Posterior vena cava (tissue), 2 donors: ENCODE data around the gene ISY1. TPM values are rescaled to one million over a fixed set of nuclear protein-coding genes. Genes with fewer than 3 reads are reported as not detected.
"Not testable (repeated sequence)": the region's sequence is repeated elsewhere in the genome, so short reads cannot be mapped to it uniquely, and the experiment has no call there.

ENCODE experiments used
- DNase-seq: peaks from one replicate; pipeline ENCODE4 v3.0.0-alpha.2; 2020; ENCODE audit warnings: low spot score
- intact Hi-C, 2 donors: fragments of 100-400 bp; cut with DNase I; formaldehyde crosslinking; loops; one replicate each; pipeline versions ENCODE4 v1.14.1 to v1.14.2; 2022 to 2023
- total RNA-seq, 2 donors: library from RNA; stranded (reverse); fragmentation: NEBNext Ultra II Directional; extraction: Animal tissue kit (Norgen Biotek cat#: 25700); gene quantifications; one replicate each; pipeline ENCODE4 v1.2.1, GENCODE V29; 2021
- donor health status: DM: yes; HTN: yes; CAD: no.
- donor health status: DM: yes; HTN: yes; CAD: no.

Gene ISY1
- total RNA-seq, 2 donors from 2014 or later, result 21.1 to 23.7 TPM

DNA sequence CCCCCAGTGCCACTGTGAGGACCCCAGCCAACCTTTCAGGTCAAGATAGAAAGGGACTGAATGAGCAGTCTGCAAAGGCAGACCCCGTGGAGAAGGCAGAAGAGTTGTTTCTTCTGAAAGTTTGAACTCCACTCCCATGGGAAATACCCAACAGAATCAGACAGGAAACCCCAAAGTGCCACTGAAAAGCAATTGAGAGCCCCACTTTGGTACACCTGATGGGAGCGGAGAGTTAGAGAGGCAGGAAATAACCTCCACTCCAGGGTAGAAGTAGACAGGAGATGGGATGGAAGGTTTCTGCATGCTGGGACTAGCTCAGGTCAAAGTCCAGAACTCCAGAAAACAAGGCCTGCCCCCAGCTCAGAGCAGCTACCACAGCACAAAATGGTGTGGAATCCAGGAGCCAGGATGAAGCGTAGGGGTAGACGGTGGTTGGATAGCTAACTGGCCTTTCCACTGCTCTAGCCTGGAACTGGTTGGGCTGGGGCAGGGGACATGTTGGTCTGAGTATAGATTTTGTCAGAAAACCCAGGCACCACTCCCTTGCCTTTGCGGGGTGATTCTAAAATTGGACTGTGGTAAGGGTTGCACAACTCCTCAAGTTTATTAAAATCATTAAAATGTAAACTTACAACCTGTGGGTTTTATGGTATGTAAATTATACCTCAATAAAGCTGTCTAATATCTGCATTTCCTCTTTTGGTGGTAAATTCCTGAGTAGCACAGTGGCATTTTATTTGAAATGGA is 37.4 kb downstream of the ISY1 start:
- no peak for DNase-seq
- intact Hi-C loops, result no loop called here

DNA sequence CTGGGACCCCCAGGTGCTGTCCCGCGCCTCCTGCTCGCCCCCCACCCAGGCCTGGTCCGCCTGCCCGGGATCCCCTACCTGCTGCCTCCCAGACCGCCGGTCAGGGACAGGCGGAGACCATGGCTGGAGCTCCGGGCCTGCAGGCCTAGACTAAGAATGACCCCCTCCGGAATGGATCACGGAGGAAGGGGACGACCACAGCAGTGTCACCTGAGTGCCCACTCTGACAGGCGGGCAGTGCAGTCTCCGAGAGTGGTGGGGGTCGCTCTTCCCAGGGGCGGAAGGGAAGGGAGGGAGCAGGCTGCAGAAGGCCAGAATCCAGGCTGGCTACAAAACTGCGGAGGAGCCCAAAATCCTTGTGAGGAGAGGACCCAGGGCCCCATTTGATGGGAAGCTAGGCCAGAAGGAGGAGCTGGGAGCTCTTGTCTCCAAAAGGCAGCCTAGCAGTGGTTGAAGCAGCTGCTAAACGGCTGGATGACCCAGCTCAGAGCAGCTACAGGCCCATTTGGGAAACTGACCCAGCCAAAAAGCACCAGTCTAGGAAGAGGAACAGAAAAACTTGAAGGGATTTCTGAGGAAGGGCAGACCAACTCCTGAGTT is 38.4 kb downstream of the ISY1 start:
- no peak for DNase-seq
- intact Hi-C loops, result no loop called here

DNA sequence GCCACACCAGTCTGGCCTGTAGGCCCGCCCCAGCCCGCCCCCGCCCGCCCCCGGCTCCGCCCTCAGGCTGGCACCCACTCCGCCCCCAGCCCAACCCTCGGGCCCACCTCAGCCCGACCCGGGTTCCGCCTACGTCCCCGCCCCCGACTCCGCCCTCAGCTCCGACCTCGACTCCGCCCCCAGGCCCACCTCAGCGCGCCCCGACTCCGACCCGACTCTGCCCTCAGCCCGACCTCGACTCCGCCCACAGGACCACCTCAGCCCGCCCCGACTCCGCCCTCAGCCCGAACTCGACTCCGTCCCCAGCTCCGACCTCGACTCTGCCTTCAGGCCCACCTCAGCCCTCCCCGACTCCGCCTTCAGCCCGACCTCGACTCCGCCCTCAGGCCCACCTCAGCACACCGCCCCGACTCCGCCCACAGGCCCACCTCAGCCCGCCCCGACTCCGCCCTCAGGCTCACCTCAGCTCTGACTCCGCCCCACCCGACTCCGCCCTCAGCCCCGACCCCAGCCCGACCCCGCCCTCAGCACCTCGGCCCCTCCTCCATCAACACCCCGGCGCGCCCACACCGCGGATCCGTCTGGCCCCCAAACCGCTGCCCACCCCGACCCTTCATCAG is 39.0 kb downstream of the ISY1 start, which contains the start of gene RAB43:
Gene RAB43 (minus strand): TSS at position 13 of the 620 bp plus-strand sequence. CDS start 315 bp downstream, outside the sequence.
- peak; percentile 95 for DNase-seq
- intact Hi-C loops, result no loop called here

DNA sequence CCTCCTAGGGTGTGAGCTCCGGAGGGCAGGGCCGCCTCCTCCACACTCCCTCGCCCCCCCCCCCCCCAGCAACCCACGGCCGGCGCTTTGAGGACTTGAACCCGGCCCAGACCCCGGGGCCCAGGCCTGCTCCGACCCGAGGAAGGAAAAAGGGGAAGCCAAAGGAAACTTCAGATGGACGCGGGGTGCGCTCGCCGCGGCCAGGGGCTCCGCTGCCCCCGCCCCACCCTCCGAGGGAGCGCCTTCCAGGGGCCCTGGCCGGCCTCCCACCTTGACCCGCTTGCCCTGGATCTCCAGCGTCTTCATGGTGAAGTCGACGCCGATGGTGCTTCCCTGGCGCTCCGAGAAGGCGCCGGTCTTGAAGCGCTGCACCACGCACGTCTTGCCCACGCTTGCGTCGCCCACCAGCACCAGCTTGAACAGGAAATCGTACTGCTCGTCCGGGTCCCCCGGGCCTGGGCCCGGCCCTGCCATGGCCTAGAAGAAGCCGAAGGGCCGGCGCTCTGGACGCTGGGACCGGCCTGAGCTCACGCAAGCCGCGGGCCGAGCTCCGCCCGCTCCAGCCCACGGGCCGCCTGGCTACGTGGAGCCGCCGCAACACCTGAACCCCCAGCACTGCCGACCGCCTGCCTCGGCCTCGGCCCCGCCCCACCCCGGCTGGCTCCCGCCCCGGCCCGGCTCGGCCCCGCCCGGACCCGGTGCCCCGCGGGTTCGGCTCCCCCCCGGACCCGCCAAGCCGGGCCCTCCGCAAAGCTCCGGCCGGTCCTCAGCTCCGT is 39.7 kb downstream of the ISY1 start:
- intact Hi-C loops, result no loop called here
- DNase-seq, result peak; percentile 87

- DNase-seq, result peak; percentile 97
- intact Hi-C loops, result no loop called here
Observed at GRCh38 chr3:129120254-129121004, 40.4 kb downstream of the ISY1 start.

DNA sequence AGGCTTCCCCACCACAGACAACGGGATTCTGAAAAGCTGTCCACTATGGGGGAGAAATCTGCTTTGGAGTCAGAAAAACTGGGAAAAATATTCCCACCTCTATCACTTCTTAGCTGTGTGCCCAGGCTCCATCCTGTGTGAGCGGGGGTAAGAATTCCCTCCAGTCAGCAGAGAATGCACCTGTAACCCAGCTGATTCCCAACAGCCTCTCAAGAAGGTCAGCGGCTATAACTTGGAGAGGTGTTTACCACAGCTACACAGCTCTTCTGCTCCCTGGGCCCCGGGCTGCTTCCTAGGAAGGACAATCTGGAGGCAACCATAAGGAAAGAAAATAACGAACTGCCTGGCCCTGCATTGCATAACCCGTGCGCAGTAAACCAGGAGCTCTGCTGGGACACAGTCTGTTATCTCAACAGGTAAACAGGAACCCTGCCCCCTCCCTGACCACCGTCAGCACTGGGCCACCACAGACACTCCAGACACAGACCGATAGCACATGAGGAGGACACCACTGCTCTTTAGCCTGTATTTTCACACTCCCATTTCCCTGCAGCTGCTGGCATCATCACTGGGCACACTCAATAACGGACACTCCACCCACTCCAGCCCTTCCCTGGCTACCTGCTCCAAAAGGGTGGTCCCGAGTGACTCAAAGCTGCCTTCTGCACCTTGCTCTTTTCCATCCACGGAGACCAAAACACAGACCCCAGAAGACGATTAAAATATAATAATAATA is 41.3 kb downstream of the ISY1 start:
- no peak for DNase-seq
- intact Hi-C loops, result no loop called here

DNA sequence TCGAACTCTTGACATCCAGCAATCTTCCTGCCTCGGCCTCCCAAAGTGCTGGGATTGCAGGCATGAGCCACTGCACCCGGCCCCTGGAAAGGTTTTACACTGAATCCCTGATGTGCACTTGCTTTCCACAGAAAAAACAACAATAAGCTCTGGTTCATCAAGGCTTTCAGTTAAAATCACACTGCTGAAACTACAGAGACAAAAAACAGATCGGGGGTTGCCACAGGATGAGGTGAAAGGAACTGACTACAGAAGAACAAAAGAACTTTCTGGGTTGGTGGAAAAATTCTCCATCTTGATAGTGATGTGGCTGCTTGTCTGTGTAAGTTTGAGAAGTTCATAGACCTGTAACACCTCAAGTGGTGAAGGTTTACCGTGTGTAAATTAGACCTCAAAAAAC is 42.1 kb downstream of the ISY1 start:
- no peak for DNase-seq
- intact Hi-C loops, result no loop called here

DNA sequence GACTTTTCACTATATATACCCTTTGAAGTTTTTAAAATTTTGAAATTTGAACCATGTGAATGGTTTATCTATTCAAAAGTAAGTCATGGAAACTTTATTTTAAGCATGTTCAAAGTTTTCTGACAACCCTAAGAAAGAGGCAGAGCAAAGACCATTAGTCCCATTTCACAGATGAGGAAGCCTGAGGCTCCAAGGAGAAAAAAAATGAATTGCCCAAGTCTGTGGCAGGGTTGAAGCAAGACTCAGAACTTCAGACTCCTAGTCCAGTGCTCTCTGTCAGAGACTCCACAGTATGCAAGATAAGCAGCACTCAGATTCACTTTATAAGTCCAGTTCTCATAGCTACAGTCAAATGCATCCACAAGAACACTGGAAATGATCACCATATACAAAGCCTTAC is 43.7 kb downstream of the ISY1 start:
- no peak for DNase-seq
- intact Hi-C loops, result no loop called here

- intact Hi-C loops, result no loop called here
- no peak for DNase-seq
Observed at GRCh38 chr3:129116482-129116946, 44.3 kb downstream of the ISY1 start.

GRCh38 chr3:129114455-129114854 is 46.4 kb downstream of the ISY1 start:
- intact Hi-C loops, result no loop called here
- no peak for DNase-seq

DNA sequence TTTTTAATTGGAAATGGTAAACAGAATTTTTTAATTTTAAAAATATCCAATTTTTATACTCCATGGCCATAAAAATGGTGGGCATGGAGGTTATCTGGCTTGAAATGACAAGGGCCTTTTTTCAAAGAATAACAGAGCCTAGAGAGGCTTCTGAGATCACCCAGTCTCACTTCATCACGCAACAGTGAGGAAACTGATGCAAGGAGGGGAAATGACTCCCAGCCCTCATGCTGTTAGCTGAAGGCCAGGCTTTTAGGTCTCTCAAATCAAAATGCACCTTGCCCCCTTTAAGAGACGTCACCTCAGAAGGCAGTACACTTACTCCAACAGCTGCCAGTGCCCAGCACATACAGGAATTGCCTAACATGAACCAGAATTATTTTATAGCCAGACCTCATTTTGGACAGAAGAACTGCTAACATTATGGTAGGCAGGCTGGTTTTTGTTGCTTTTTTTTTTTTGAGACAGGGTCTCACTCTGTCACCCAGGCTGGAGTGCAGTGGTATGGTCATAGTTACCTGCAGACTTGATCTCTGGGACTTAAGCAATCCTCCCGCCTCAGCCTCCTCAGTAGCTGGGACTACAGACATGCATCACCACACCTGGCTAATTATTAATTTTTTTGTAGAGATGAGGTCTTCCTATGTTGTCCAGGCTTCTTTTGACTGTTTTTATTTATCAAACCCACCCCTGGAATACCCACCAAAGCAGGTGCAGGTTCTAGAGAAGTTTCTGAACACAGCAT is 48.4 kb downstream of the ISY1 start:
- intact Hi-C loops, result no loop called here
- DNase-seq, result no peak

- DNase-seq, intact Hi-C loops: not testable (repeated sequence)
Observed at GRCh38 chr3:129111076-129111780, 49.6 kb downstream of the ISY1 start.

DNA sequence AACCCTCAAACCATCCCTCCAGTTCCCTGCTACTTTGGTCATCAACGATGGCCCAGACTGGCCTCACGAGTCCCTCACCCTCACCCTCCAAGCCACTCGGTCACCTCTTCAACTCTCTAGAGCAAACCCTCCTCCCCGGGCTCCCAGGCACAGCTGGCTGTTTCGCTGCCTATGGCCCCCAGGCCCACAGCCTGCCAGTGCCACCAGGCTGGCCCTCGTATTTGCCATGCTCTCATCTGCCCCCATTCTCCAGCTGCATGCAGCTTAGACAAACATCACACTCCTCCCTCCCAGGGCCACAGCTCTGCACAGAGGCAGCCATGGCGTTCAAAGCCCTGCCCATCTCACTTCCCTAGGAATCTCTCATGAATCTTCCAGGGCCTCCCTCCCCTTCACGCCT is 53.1 kb downstream of the ISY1 start:
- DNase-seq, result no peak
- intact Hi-C loops, result no loop called here

DNA sequence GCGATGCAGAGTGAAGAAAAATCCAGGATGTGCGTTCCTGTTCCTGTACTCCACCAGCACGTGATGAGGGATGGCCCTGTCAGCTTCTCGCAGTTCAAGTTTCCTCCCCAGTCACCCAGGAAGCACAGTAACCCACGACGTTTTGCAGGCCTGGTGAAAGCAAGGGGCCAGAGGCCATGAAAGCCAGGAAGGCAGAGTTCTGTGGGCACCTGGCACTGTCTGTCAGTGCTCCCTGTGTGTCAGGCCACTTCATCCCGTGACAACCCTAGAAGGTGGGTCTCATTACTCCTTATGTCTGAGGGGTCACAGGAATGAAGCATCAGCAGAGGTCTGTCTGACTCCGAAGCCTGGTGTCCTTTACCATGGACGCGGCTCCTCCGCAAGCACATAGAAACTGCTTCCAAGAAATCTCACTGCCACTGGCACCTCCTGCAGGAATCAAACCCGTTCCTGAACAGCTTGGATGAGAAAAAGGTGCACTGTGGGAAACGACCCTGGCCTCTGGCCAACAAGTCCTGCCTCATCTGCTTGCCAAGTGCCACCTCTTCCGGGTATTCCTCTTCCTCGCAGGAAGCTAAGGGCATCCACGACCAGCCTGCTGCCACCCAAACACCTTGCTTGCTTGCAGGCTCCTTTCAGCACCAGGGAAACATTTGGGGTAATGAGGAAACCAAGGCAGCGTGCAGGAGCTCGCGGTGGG is 53.8 kb downstream of the ISY1 start:
- DNase-seq, result no peak
- intact Hi-C loops, result no loop called here

DNA sequence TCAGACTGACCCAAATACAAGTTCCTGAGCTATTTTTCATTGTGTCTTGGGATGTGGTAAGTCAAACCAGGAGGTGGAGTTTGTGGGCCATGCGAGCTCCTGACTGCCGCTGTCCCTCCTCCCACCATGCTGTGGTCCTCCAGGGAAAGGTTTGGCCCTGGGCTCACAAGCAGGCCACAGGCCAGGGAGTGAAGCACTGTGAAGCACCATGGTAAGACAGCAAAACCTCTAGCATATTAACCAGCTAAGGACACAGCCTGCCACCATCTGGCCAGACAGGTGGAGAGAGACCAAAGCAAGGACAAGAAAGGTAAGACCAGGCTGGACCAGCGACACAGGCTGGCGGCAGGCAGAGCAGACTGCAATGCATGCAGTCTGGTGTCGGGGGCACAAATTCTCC is 54.5 kb downstream of the ISY1 start:
- intact Hi-C loops, result no loop called here
- DNase-seq, result no peak

DNA sequence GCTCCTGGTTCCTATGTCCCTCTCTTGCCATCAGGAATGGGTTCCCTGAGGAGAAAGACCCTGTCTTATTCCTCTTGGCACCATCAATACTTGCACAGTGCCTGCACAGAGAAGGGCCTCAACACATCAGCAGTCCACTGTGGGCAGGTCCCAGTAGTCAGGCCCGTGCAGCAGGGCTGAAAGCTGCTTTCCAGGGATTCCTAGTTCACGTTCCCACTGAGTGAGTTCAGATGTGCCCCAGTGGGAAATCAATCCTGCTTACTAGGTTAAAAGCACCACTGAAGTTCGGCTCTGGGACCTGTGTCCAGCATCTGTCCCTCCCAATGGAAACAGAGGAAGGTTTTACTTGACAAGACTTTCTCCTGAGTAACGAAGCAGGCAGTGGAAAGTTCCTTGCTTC is 55.0 kb downstream of the ISY1 start:
- intact Hi-C loops, result no loop called here

More for the DNA sequence above, 55.0 kb downstream of the ISY1 start:
- DNase-seq, result no peak
